HG03571 (cell line): ENCODE results near the gene GSE1.

Experiments used
- ATAC-seq: cut with Tn5 transposase; IDR thresholded peaks from one replicate; pipeline ENCODE4 v1.9.1; 2021; ENCODE audit not compliant: unreplicated experiment

The GSE1 gene

GRCh38 chr16:85612801-85613603 is at the start of gene GSE1:
GSE1 (plus strand) TSS chr16:85613322; CDS start chr16:85613392, 70 bp downstream.
- ATAC-seq: peak; percentile 44

GRCh38 chr16:85563515-85564276 is 49.4 kb upstream of the GSE1 start:
- ATAC-seq: no peak

GRCh38 chr16:85564277-85565051 is 48.7 kb upstream of the GSE1 start:
- ATAC-seq: no peak

- ATAC-seq: no peak
Observed at GRCh38 chr16:85565340-85565739, 47.8 kb upstream of the GSE1 start.

DNA sequence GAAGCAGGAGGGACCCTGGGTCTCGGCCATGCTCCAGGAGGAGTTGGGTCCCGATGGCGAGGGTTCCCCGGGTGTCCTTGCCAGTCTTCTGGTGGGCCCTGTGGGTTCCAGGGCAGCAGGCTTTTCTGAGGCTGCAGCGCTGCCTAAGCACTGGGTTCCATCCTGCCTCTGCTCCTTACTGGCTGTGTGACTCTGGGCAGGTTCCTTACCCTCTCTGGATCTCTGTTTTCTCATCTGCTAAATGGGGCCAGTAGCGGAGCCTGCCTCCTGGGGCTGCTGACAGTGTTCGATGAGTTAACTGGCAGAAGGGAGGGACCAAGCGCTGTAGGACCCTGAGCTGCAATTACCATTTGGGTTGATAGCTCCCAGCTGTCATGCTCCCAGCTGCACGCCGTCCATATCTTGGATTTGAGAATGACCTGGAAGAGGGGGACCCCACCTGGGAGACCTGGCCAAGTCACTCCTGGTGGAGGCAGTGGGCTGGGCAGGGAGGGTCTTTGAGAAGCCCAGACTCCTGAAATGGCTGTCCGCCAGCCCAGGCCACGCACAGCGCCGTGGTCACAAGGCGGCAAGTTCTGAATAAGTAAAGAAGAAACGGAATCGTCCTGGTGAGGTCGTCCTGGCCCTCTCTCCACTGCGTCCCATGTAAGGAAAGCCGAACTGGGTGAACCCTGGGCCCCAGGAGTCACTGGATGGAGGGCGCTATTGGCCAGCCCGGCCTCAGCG is 47.2 kb upstream of the GSE1 start:
- ATAC-seq: no peak

- no peak for ATAC-seq
Observed at GRCh38 chr16:85566561-85567100, 46.5 kb upstream of the GSE1 start.

- no peak for ATAC-seq
Observed at GRCh38 chr16:85567101-85567866, 45.8 kb upstream of the GSE1 start.

GRCh38 chr16:85567935-85568334 is 45.2 kb upstream of the GSE1 start:
- no peak for ATAC-seq

DNA sequence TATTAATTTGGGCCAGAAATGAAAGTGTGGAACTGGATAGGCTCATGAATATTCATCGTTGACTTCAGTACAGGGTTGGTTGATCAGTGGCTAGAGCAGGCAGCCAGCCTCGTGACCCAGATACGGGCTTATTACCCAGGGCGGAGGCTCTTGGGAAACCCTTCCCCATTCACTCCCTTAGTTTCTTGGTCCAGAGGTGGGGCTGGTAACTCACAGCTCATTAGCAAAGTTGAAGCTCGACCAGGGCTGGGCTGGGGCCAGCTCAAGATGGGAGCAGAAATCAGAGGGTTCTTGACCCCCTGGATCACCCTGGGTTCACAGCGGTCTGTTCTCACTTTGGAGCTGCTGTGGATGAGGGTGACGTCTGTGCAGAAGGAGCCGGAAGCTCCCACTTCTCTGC is 44.6 kb upstream of the GSE1 start:
- no peak for ATAC-seq

- no peak for ATAC-seq
Observed at GRCh38 chr16:85569039-85569614, 44.0 kb upstream of the GSE1 start.

DNA sequence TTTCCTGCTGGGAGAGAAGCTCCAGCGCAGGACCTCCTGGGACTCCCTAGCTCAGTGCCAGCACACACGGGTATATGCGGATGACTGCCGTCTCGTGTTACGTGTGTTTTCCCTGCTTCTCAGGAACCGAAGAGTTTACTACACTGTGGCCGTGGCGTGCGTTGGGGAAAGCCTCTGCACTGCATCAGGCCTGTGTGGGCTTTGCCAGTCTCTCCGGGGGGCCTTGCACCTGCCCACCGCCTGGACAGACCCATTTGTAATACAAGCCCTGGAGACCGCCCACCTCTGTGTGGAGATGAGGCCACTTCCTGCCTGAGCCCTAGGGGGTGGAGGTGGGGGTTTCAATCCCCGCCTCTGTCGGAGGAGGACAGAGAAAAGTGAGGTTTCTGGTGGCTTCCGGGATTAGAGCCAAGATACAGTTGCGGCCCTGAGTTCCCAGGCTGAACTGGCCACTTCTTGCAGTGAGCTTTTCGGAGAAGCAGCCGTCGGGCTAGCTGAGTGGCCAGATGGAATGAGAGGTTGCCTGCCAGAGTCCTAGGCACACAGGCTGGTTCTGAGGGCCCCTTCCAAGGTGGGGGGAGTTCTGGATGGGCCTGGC is 43.4 kb upstream of the GSE1 start:
- ATAC-seq: peak; percentile 52

- peak; percentile 11 for ATAC-seq
Observed at GRCh38 chr16:85570213-85570734, 42.8 kb upstream of the GSE1 start.

DNA sequence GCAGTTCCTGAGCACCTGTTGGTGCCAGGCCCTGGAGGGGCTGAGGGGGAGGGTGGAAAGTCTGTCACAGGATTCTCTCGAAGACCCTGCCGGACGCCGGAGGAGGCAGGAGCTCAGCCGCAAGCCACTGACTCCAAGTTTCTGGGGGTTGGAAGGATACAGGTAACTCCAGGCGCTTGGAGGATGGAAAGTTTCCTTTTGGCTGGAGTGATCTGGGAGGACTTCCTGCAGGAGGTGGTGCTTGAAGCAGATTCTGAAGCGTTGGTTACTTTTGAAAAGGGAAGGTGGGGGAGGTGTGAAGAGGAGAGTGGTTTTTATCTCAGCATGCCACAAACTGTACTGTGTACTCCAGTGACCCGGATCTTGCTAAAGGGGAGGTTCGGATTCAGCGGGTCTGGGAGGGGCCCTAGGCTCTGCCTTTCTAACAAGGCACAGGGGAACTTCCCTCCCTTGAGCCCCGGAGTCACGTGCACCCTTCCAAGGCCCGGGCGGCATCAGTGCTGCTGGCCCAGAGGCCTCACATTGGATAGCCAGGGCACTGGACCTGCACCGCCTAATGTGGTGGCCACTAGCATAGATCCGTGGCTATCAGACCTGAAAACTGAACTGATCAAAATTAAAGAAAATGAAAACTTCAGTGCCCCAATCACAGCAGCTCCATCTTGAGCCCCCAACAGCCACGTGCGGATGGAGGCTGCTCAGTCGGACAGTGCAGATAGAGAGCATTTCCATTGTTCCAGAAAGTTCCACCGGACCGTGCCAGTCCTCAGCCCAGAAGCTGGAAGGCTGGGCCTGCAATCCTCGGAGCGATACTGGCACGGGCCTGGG is 42.2 kb upstream of the GSE1 start:
- ATAC-seq: peak; percentile 38

DNA sequence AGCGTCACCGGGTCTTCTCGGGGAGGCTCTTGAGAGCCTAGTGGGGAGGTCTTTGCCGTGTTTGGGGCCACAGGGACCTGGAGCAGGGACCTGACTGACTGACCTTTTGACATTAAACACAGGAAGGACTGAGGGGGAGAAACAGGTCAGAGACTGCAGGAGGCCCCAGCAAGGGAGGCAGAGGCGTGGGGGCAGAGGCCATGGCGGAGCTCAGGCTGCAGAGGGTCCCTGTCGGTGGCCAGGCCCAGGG is 41.6 kb upstream of the GSE1 start:
- no peak for ATAC-seq

GRCh38 chr16:85571813-85572619 is 41.1 kb upstream of the GSE1 start:
- no peak for ATAC-seq

- no peak for ATAC-seq
Observed at GRCh38 chr16:85573045-85573695, 40.0 kb upstream of the GSE1 start.
